ENCODE data around the gene STAMBPL1.

STAMBPL1 gene

GRCh38 chr10:88919041-88919440 lies 39.0 kb downstream of the STAMBPL1 start:
- H3K27ac ChIP-seq (replicated peaks; ENCODE audit: low read length) = no peak overlapping the region
- H3K4ac ChIP-seq (ENCODE audit: low read length) = no peak overlapping the region
- H3K9ac ChIP-seq (ENCODE audit: low read depth, low read length, poor library complexity) = no peak overlapping the region
- no peak overlapping the region for H3K18ac ChIP-seq (ENCODE audit: low read length)
- no peak for DNase-seq (ENCODE audit: low spot score)
- no peak overlapping the region for H2BK12ac ChIP-seq (ENCODE audit: low read length)
- no peak overlapping the region for H2BK120ac ChIP-seq (ENCODE audit: low read depth, low read length)
- no peaks in the 10 kb centered on the region for H3K9me3 ChIP-seq (replicated peaks in 1 of 2; ENCODE audit: control insufficient read depth in 2 of 2, insufficient read depth in 1 of 2, low read depth in 1 of 2, low read length in 2 of 2)
- no peaks in the 10 kb centered on the region for H3K27me3 ChIP-seq (ENCODE audit: control insufficient read depth in 3 of 3, insufficient read depth in 3 of 3, low read depth in 1 of 3, low read length in 3 of 3)
- no peak overlapping the region for H3K4me2 ChIP-seq (ENCODE audit: insufficient read depth, low read length, poor library complexity, severe bottlenecking)
- H2AK5ac ChIP-seq (ENCODE audit: low read depth, low read length) = no peak overlapping the region
- no peaks in the 10 kb centered on the region for H3K4me1 ChIP-seq (ENCODE audit: control insufficient read depth in 2 of 2, insufficient read depth in 1 of 2, low read depth in 1 of 2, low read length in 2 of 2)
- no peaks in the 10 kb centered on the region for H3K79me1 ChIP-seq (ENCODE audit: low read depth, low read length)
- no CpG with 5 or more reads among the region's 1 CpG for WGBS, 2 donors (ENCODE audit: extremely low coverage in 2 of 2, insufficient read length in 2 of 2, insufficient replicate concordance in 1 of 2)
- H2BK5ac ChIP-seq (ENCODE audit: low read length) = no peak overlapping the region
- no peak overlapping the region for H3K4me3 ChIP-seq (ENCODE audit: low read length in 2 of 2)
- no peak overlapping the region for H4K8ac ChIP-seq (ENCODE audit: low read depth, low read length)
- no peak overlapping the region for H2AFZ ChIP-seq (ENCODE audit: low read length)
- no peak overlapping the region for H2BK15ac ChIP-seq (ENCODE audit: low read length)
- no peak overlapping the region for H3K14ac ChIP-seq (ENCODE audit: low read length)
- no peak overlapping the region for H4K91ac ChIP-seq (ENCODE audit: low read depth, low read length, poor library complexity)
- no peaks in the 10 kb centered on the region for H3K36me3 ChIP-seq (replicated peaks in 1 of 2; ENCODE audit: control insufficient read depth in 2 of 2, insufficient read depth in 2 of 2, low read length in 2 of 2)
- no peak overlapping the region for H3K23ac ChIP-seq (ENCODE audit: low read depth, low read length, poor library complexity)

DNA sequence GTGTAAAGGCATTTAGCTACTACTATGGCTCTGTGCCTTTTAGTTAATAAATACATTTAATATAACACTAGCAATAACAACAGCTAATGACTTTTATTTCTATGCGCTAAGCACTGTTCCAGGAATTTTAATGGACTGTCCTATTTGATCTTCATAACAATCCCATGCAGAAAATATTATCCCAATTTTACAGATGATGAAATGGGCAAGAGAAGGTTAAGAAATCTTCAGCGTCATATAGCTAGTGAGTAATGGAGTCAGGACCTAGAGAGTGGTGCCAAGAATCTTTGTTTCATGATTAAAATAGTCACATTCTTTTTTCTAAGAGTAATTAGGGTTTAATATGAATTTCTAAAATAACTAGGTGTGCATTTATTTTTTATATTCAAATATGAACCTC lies 40.2 kb downstream of the STAMBPL1 start:
- no peak overlapping the region for H3K14ac ChIP-seq (ENCODE audit: low read length)
- no peaks in the 10 kb centered on the region for H3K9me3 ChIP-seq (replicated peaks in 1 of 2; ENCODE audit: control insufficient read depth in 2 of 2, insufficient read depth in 1 of 2, low read depth in 1 of 2, low read length in 2 of 2)
- H3K27me3 ChIP-seq (ENCODE audit: control insufficient read depth in 3 of 3, insufficient read depth in 3 of 3, low read depth in 1 of 3, low read length in 3 of 3) = no peaks in the 10 kb centered on the region
- no peak overlapping the region for H3K27ac ChIP-seq (replicated peaks; ENCODE audit: low read length)
- no peak overlapping the region for H3K23ac ChIP-seq (ENCODE audit: low read depth, low read length, poor library complexity)
- H4K8ac ChIP-seq (ENCODE audit: low read depth, low read length) = no peak overlapping the region
- no peak overlapping the region for H2BK120ac ChIP-seq (ENCODE audit: low read depth, low read length)
- H3K9ac ChIP-seq (ENCODE audit: low read depth, low read length, poor library complexity) = no peak overlapping the region
- H3K4me2 ChIP-seq (ENCODE audit: insufficient read depth, low read length, poor library complexity, severe bottlenecking) = no peak overlapping the region
- H2AFZ ChIP-seq (ENCODE audit: low read length) = no peak overlapping the region
- no peak overlapping the region for H3K18ac ChIP-seq (ENCODE audit: low read length)
- H3K4ac ChIP-seq (ENCODE audit: low read length) = no peak overlapping the region
- no peaks in the 10 kb centered on the region for H3K4me1 ChIP-seq (ENCODE audit: control insufficient read depth in 2 of 2, insufficient read depth in 1 of 2, low read depth in 1 of 2, low read length in 2 of 2)
- H3K79me1 ChIP-seq (ENCODE audit: low read depth, low read length) = no peaks in the 10 kb centered on the region
- DNase-seq (ENCODE audit: low spot score) = no peak
- H3K4me3 ChIP-seq (ENCODE audit: low read length in 2 of 2) = no peak overlapping the region
- H4K91ac ChIP-seq (ENCODE audit: low read depth, low read length, poor library complexity) = no peak overlapping the region
- no CpG with 5 or more reads among the region's 2 CpGs for WGBS, 2 donors (ENCODE audit: extremely low coverage in 2 of 2, insufficient read length in 2 of 2, insufficient replicate concordance in 1 of 2)
- no peaks in the 10 kb centered on the region for H3K36me3 ChIP-seq (replicated peaks in 1 of 2; ENCODE audit: control insufficient read depth in 2 of 2, insufficient read depth in 2 of 2, low read length in 2 of 2)
- no peak overlapping the region for H2BK5ac ChIP-seq (ENCODE audit: low read length)
- H2BK12ac ChIP-seq (ENCODE audit: low read length) = no peak overlapping the region
- H2AK5ac ChIP-seq (ENCODE audit: low read depth, low read length) = no peak overlapping the region
- no peak overlapping the region for H2BK15ac ChIP-seq (ENCODE audit: low read length)

DNA sequence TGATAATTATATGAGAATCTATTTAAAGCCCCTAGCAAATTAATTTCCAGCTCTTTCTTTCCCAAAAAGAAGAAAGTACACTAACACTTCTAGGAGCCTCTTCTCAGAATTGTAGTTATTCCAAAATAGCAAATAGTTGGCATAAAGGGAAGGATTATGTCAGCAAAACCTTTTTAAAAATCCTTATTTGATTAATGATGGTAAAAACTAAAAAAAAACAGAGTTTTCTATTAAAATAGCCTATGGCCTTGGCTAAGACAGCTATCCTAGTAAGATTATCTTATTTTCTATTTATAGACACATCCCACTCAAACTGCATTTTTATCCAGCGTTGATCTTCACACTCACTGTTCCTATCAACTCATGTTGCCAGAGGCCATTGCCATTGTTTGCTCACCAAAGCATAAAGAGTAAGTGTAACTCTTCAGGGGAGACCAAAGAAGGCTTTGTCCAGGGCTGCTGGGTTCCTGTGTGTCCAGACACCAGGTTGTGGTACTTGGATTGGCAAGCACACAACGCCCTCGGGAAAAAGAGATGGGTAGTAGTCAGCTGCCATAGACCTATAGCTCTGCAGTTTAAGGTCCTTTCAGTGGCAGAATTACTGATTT lies 41.0 kb downstream of the STAMBPL1 start:
- no CpG with 5 or more reads among the region's 3 CpGs for WGBS, 2 donors (ENCODE audit: extremely low coverage in 2 of 2, insufficient read length in 2 of 2, insufficient replicate concordance in 1 of 2)
- H4K8ac ChIP-seq (ENCODE audit: low read depth, low read length) = no peak overlapping the region
- no peak overlapping the region for H3K14ac ChIP-seq (ENCODE audit: low read length)
- H3K9ac ChIP-seq (ENCODE audit: low read depth, low read length, poor library complexity) = no peak overlapping the region
- no peak overlapping the region for H2BK15ac ChIP-seq (ENCODE audit: low read length)
- no peak overlapping the region for H2BK120ac ChIP-seq (ENCODE audit: low read depth, low read length)
- no peaks in the 10 kb centered on the region for H3K4me1 ChIP-seq (ENCODE audit: control insufficient read depth in 2 of 2, insufficient read depth in 1 of 2, low read depth in 1 of 2, low read length in 2 of 2)
- H2AFZ ChIP-seq (ENCODE audit: low read length) = no peak overlapping the region
- H3K36me3 ChIP-seq (replicated peaks in 1 of 2; ENCODE audit: control insufficient read depth in 2 of 2, insufficient read depth in 2 of 2, low read length in 2 of 2) = no peaks in the 10 kb centered on the region
- no peak overlapping the region for H3K4ac ChIP-seq (ENCODE audit: low read length)
- no peak overlapping the region for H3K23ac ChIP-seq (ENCODE audit: low read depth, low read length, poor library complexity)
- H3K27ac ChIP-seq (replicated peaks; ENCODE audit: low read length) = no peak overlapping the region
- no peak overlapping the region for H2BK12ac ChIP-seq (ENCODE audit: low read length)
- H3K9me3 ChIP-seq (replicated peaks in 1 of 2; ENCODE audit: control insufficient read depth in 2 of 2, insufficient read depth in 1 of 2, low read depth in 1 of 2, low read length in 2 of 2) = no peaks in the 10 kb centered on the region
- no peak overlapping the region for H3K4me2 ChIP-seq (ENCODE audit: insufficient read depth, low read length, poor library complexity, severe bottlenecking)
- no peak overlapping the region for H3K4me3 ChIP-seq (ENCODE audit: low read length in 2 of 2)
- H4K91ac ChIP-seq (ENCODE audit: low read depth, low read length, poor library complexity) = no peak overlapping the region
- H2BK5ac ChIP-seq (ENCODE audit: low read length) = no peak overlapping the region
- H2AK5ac ChIP-seq (ENCODE audit: low read depth, low read length) = no peak overlapping the region
- no peak overlapping the region for H3K18ac ChIP-seq (ENCODE audit: low read length)
- DNase-seq (ENCODE audit: low spot score) = no peak
- H3K27me3 ChIP-seq (ENCODE audit: control insufficient read depth in 3 of 3, insufficient read depth in 3 of 3, low read depth in 1 of 3, low read length in 3 of 3) = no peaks in the 10 kb centered on the region
- no peaks in the 10 kb centered on the region for H3K79me1 ChIP-seq (ENCODE audit: low read depth, low read length)

DNA sequence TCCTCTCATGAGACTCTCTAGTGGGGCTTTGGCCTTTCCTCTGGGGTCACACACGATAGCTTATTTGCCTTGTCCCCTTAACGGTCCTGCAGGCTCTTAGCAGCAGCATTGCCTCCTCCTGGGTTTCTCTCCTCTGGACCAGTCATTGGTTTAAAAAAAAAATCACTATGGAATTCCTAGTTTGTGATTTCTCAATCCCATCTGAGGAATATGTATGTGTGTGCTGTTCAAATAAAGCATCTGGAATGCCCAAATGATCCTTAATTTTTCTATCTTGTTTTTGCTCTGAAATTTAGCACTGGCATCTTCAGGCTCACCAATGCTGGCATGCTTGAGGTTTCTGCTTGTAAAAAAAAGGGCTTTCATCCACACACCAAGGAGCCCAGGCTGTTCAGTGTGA lies 42.0 kb downstream of the STAMBPL1 start:
- H2AFZ ChIP-seq (ENCODE audit: low read length) = no peak overlapping the region
- H4K8ac ChIP-seq (ENCODE audit: low read depth, low read length) = no peak overlapping the region
- DNase-seq (ENCODE audit: low spot score) = no peak
- H2BK120ac ChIP-seq (ENCODE audit: low read depth, low read length) = no peak overlapping the region
- no peak overlapping the region for H2BK5ac ChIP-seq (ENCODE audit: low read length)
- H3K23ac ChIP-seq (ENCODE audit: low read depth, low read length, poor library complexity) = no peak overlapping the region
- H2BK12ac ChIP-seq (ENCODE audit: low read length) = no peak overlapping the region
- no peaks in the 10 kb centered on the region for H3K27me3 ChIP-seq (ENCODE audit: control insufficient read depth in 3 of 3, insufficient read depth in 3 of 3, low read depth in 1 of 3, low read length in 3 of 3)
- no peak overlapping the region for H3K4ac ChIP-seq (ENCODE audit: low read length)
- H3K79me1 ChIP-seq (ENCODE audit: low read depth, low read length) = no peaks in the 10 kb centered on the region
- no peaks in the 10 kb centered on the region for H3K36me3 ChIP-seq (replicated peaks in 1 of 2; ENCODE audit: control insufficient read depth in 2 of 2, insufficient read depth in 2 of 2, low read length in 2 of 2)
- H3K27ac ChIP-seq (replicated peaks; ENCODE audit: low read length) = no peak overlapping the region
- WGBS, 2 donors (ENCODE audit: extremely low coverage in 2 of 2, insufficient read length in 2 of 2, insufficient replicate concordance in 1 of 2) = no CpG with 5 or more reads among the region's 2 CpGs
- H3K14ac ChIP-seq (ENCODE audit: low read length) = no peak overlapping the region
- H3K9me3 ChIP-seq (replicated peaks in 1 of 2; ENCODE audit: control insufficient read depth in 2 of 2, insufficient read depth in 1 of 2, low read depth in 1 of 2, low read length in 2 of 2) = no peaks in the 10 kb centered on the region
- no peak overlapping the region for H2BK15ac ChIP-seq (ENCODE audit: low read length)
- no peak overlapping the region for H3K9ac ChIP-seq (ENCODE audit: low read depth, low read length, poor library complexity)
- no peak overlapping the region for H4K91ac ChIP-seq (ENCODE audit: low read depth, low read length, poor library complexity)
- H3K18ac ChIP-seq (ENCODE audit: low read length) = no peak overlapping the region
- no peak overlapping the region for H2AK5ac ChIP-seq (ENCODE audit: low read depth, low read length)
- no peak overlapping the region for H3K4me2 ChIP-seq (ENCODE audit: insufficient read depth, low read length, poor library complexity, severe bottlenecking)
- no peaks in the 10 kb centered on the region for H3K4me1 ChIP-seq (ENCODE audit: control insufficient read depth in 2 of 2, insufficient read depth in 1 of 2, low read depth in 1 of 2, low read length in 2 of 2)
- H3K4me3 ChIP-seq (ENCODE audit: low read length in 2 of 2) = no peak overlapping the region
